ENCODE results near the gene TBC1D22A.

TBC1D22A gene

GRCh38 chr22:47180796-47181195 lies 418.3 kb downstream of the TBC1D22A start:
- no peak for DNase-seq

- DNase-seq = no peak
These were observed 424.9 kb downstream of the TBC1D22A start for GRCh38 chr22:47187176-47187957.

- DNase-seq = no peak
These were observed 426.0 kb downstream of the TBC1D22A start for GRCh38 chr22:47188261-47189055.

GRCh38 chr22:47189056-47189916 lies 426.8 kb downstream of the TBC1D22A start:
- no peak for DNase-seq

- no peak for DNase-seq
These were observed 428.0 kb downstream of the TBC1D22A start for GRCh38 chr22:47190276-47190956.

- no peak for DNase-seq
These were observed 428.7 kb downstream of the TBC1D22A start for GRCh38 chr22:47190957-47191670.

GRCh38 chr22:47191671-47192650 lies 429.5 kb downstream of the TBC1D22A start:
- no peak for DNase-seq

- no peak for DNase-seq
These were observed 430.4 kb downstream of the TBC1D22A start for GRCh38 chr22:47192651-47193437.

- no peak for DNase-seq
These were observed 431.3 kb downstream of the TBC1D22A start for GRCh38 chr22:47193606-47194329.

- DNase-seq = no peak
These were observed 432.2 kb downstream of the TBC1D22A start for GRCh38 chr22:47194476-47195155.

- no peak for DNase-seq
These were observed 432.7 kb downstream of the TBC1D22A start for GRCh38 chr22:47195156-47195483.

GRCh38 chr22:47195484-47196165 lies 433.2 kb downstream of the TBC1D22A start:
- no peak for DNase-seq

GRCh38 chr22:47196166-47196849 lies 433.9 kb downstream of the TBC1D22A start:
- DNase-seq = no peak

- no peak for DNase-seq
These were observed 434.7 kb downstream of the TBC1D22A start for GRCh38 chr22:47196881-47197772.

- DNase-seq = no peak
These were observed 435.5 kb downstream of the TBC1D22A start for GRCh38 chr22:47197773-47198500.

Data from activated CD4-positive, alpha-beta T cell treated with anti-CD3 and anti-CD28 coated beads, Interleukin-2, amount 50 U/mL, for 1 hour (primary cell).